OCI-LY1 (cell line): ENCODE results near the gene DNAL4.

Source experiments
- H2AFZ ChIP-seq: fragments of 200-600 bp; sonication (generic), shearing (Covaris generic); 2 replicates; pipeline ENCODE4 v1.6.0; 2014; ENCODE audit warnings: antibody characterized with exemption, mild to moderate bottlenecking, low read length
- H3F3A ChIP-seq: fragments of 200-600 bp; sonication (generic), shearing (Covaris generic); 2 replicates; pipeline ENCODE4 v1.6.0; 2014; ENCODE audit warnings: mild to moderate bottlenecking, antibody characterized with exemption, low read length, moderate library complexity; ENCODE audit not compliant: insufficient read depth
- H3K27ac ChIP-seq: fragments of 200-600 bp; sonication (generic); 2 replicates; pipeline ENCODE4 v1.5.1; 2014; ENCODE audit warnings: low read length, mixed run types, mild to moderate bottlenecking, low read depth; ENCODE audit not compliant: poor library complexity, severe bottlenecking
- H3K27me3 ChIP-seq: fragments of 200-600 bp; sonication (generic); 2 replicates; pipeline ENCODE4 v1.6.0; 2014; ENCODE audit warnings: antibody characterized with exemption, mild to moderate bottlenecking, low read length, moderate library complexity; ENCODE audit not compliant: insufficient read depth
- H3K36me3 ChIP-seq: fragments of 200-600 bp; sonication (generic); 2 replicates; pipeline ENCODE4 v1.6.1; 2014; ENCODE audit warnings: mild to moderate bottlenecking, antibody characterized with exemption, low read length, moderate library complexity, mixed read lengths; ENCODE audit not compliant: insufficient read depth
- H3K4me1 ChIP-seq: fragments of 200-600 bp; sonication (generic); 2 replicates; pipeline ENCODE4 v1.5.1; 2014; ENCODE audit warnings: mild to moderate bottlenecking, low read length, moderate library complexity; ENCODE audit not compliant: insufficient read depth, severe bottlenecking
- H3K4me2 ChIP-seq: fragments of 200-600 bp; sonication (generic), shearing (Covaris generic); 2 replicates; pipeline ENCODE4 v1.6.1; 2014; ENCODE audit warnings: low read length
- H3K4me3 ChIP-seq: fragments of 200-600 bp; sonication (generic); 2 replicates; pipeline ENCODE4 v1.5.1; 2014; ENCODE audit warnings: low read length, low read depth, mild to moderate bottlenecking, mixed read lengths; ENCODE audit not compliant: poor library complexity, severe bottlenecking
- H3K79me2 ChIP-seq: fragments of 200-600 bp; shearing (Covaris generic); 2 replicates; pipeline ENCODE4 v1.6.1; 2016; ENCODE audit warnings: mixed run types, low read length, mixed read lengths; ENCODE audit not compliant: insufficient read depth
- H3K9ac ChIP-seq: fragments of 200-600 bp; sonication (generic), shearing (Covaris generic); 2 replicates; pipeline ENCODE4 v1.6.1; 2014; ENCODE audit warnings: mild to moderate bottlenecking, low read length, mixed read lengths
- H3K9me2 ChIP-seq: fragments of 200-600 bp; sonication (generic), shearing (Covaris generic); 2 replicates; pipeline ENCODE4 v1.6.1; 2014; ENCODE audit warnings: low read depth, mild to moderate bottlenecking, low read length, mixed read lengths
- H3K9me3 ChIP-seq: fragments of 200-600 bp; shearing (Covaris generic); 2 replicates; pipeline ENCODE4 v1.6.1; 2014; ENCODE audit warnings: low read length, mixed read lengths
- H4K20me1 ChIP-seq: fragments of 200-600 bp; sonication (generic), shearing (Covaris generic); 2 replicates; pipeline ENCODE4 v1.6.0; 2016; ENCODE audit warnings: mild to moderate bottlenecking, low read length; ENCODE audit not compliant: insufficient read depth
- CTCF ChIP-seq: fragments of 200-600 bp; sonication (generic), shearing (Covaris generic); IDR thresholded peaks from 2 replicates; pipeline ENCODE4 v1.5.1; 2017; ENCODE audit warnings: mild to moderate bottlenecking, antibody characterized with exemption, low read length, moderate library complexity, mixed read lengths
- EZH2 ChIP-seq: fragments of 200-600 bp; sonication (generic), shearing (Covaris generic); IDR thresholded peaks from 2 replicates; pipeline ENCODE4 v1.8.0; 2017; ENCODE audit warnings: borderline replicate concordance, mixed run types, mild to moderate bottlenecking, antibody characterized with exemption, low read length, moderate library complexity, mixed read lengths

The DNAL4 gene

GRCh38 chr22:38775656-38776055 is 18.3 kb downstream of the DNAL4 start:
- no peaks in the 10 kb centered on the region for H3K4me1 ChIP-seq
- no peak overlapping the region for H3K27ac ChIP-seq
- no peak overlapping the region for H3K9ac ChIP-seq
- H3K4me2 ChIP-seq: no peak overlapping the region
- no peaks in the 10 kb centered on the region for H3K36me3 ChIP-seq
- no peak overlapping the region for H3K4me3 ChIP-seq
- no peak overlapping the region for H2AFZ ChIP-seq
- H3K79me2 ChIP-seq: no peaks in the 10 kb centered on the region
- H4K20me1 ChIP-seq: no peaks in the 10 kb centered on the region
- H3K9me2 ChIP-seq: no peaks in the 10 kb centered on the region
- H3K9me3 ChIP-seq: no peaks in the 10 kb centered on the region
- no peaks in the 10 kb centered on the region for H3F3A ChIP-seq
- TF ChIP-seq CTCF (no peak), EZH2 (no peak)
- H3K27me3 ChIP-seq: no peaks in the 10 kb centered on the region

GRCh38 chr22:38774496-38775166 is 19.3 kb downstream of the DNAL4 start:
- Histone ChIP-seq H3K27ac (no peak overlapping the region), H3K4me2 (no peak overlapping the region), H3K36me3 (no peaks in the 10 kb centered on the region), H3K27me3 (no peaks in the 10 kb centered on the region), H3K9ac (no peak overlapping the region), H3K9me3 (no peaks in the 10 kb centered on the region), H3K9me2 (no peaks in the 10 kb centered on the region), H3K4me1 (no peaks in the 10 kb centered on the region), H3K79me2 (no peaks in the 10 kb centered on the region), H4K20me1 (no peaks in the 10 kb centered on the region), H2AFZ (no peak overlapping the region), H3F3A (no peaks in the 10 kb centered on the region), H3K4me3 (no peak overlapping the region)
- TF ChIP-seq CTCF: no peak
- TF ChIP-seq EZH2: no peak

GRCh38 chr22:38773363-38773946 is 20.5 kb downstream of the DNAL4 start:
- Histone ChIP-seq H3F3A (no peaks in the 10 kb centered on the region), H3K79me2 (no peaks in the 10 kb centered on the region), H3K9me3 (no peaks in the 10 kb centered on the region), H2AFZ (no peak overlapping the region), H3K9me2 (no peaks in the 10 kb centered on the region), H3K36me3 (no peaks in the 10 kb centered on the region), H3K4me3 (no peak overlapping the region), H3K9ac (no peak overlapping the region), H3K27ac (no peak overlapping the region), H3K4me1 (no peaks in the 10 kb centered on the region), H4K20me1 (no peaks in the 10 kb centered on the region), H3K27me3 (no peaks in the 10 kb centered on the region), H3K4me2 (no peak overlapping the region)
- TF ChIP-seq CTCF: no peak
- no peak for TF ChIP-seq EZH2
